Mesothelial cell of epicardium (in vitro differentiated cells): ENCODE results near the gene DYNC2I2. TPM values are rescaled to one million over a fixed set of nuclear protein-coding genes. Genes with fewer than 3 reads are reported as not detected.

ENCODE experiments used
- DNase-seq, 2 experiments: peaks; one replicate each; pipeline ENCODE4 v3.0.0; 2021; ENCODE audit warnings: low spot score in 2 of 2; ENCODE audit not compliant: unreplicated experiment in 2 of 2
- H3K27ac Mint-ChIP-seq: 2 replicates; pipeline ENCODE4 v1.8.0; 2021; ENCODE audit warnings: mixed read lengths
- H3K27me3 Mint-ChIP-seq: 2 replicates; pipeline ENCODE4 v1.8.0; 2021; ENCODE audit warnings: low read depth, mixed read lengths
- H3K36me3 Mint-ChIP-seq: 2 replicates; pipeline ENCODE4 v1.8.0; 2021; ENCODE audit warnings: mixed read lengths
- H3K4me1 Mint-ChIP-seq: 2 replicates; pipeline ENCODE4 v1.8.0; 2021; ENCODE audit warnings: mixed read lengths
- H3K4me3 Mint-ChIP-seq: 2 replicates; pipeline ENCODE4 v1.8.0; 2021; ENCODE audit warnings: mild to moderate bottlenecking, moderate library complexity, mixed read lengths
- H3K9me3 Mint-ChIP-seq: 2 replicates; pipeline ENCODE4 v1.8.0; 2021; ENCODE audit warnings: mixed read lengths
- total RNA-seq: library from RNA; stranded (reverse); gene quantifications from 3 replicates; pipeline ENCODE4 v1.2.1, GENCODE V29; 2021
- TF ChIP-seq, protein P1 (sequence below): fragments of 200-600 bp; sonication (generic); IDR thresholded peaks from one replicate; pipeline ENCODE4 v1.5.0; 2021; ENCODE audit warnings: antibody characterized with exemption; ENCODE audit not compliant: unreplicated experiment

The DYNC2I2 gene
- total RNA-seq, 1 donor from 2014 or later, result 37.2 TPM

DNA sequence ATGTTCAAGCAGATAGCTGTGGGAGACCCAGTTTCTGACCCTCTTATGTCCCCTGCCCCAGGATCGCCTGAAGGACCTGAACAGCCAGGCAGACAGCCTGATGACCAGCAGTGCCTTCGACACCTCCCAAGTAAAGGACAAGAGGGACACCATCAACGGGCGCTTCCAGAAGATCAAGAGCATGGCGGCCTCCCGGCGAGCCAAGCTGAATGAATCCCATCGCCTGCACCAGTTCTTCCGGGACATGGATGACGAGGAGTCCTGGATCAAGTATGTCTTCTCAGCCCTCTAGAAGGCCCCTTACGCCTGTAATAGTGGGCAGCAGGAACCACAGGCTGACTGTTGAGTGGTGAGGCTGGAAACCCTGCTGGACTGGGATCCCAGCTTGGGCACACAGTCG is 41.1 kb downstream of the DYNC2I2 start:
- no peak for DNase-seq
- TF ChIP-seq, protein P1, sequence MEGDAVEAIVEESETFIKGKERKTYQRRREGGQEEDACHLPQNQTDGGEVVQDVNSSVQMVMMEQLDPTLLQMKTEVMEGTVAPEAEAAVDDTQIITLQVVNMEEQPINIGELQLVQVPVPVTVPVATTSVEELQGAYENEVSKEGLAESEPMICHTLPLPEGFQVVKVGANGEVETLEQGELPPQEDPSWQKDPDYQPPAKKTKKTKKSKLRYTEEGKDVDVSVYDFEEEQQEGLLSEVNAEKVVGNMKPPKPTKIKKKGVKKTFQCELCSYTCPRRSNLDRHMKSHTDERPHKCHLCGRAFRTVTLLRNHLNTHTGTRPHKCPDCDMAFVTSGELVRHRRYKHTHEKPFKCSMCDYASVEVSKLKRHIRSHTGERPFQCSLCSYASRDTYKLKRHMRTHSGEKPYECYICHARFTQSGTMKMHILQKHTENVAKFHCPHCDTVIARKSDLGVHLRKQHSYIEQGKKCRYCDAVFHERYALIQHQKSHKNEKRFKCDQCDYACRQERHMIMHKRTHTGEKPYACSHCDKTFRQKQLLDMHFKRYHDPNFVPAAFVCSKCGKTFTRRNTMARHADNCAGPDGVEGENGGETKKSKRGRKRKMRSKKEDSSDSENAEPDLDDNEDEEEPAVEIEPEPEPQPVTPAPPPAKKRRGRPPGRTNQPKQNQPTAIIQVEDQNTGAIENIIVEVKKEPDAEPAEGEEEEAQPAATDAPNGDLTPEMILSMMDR, result no peak
- H3K36me3 Mint-ChIP-seq, result peaks cover 48% of the 10 kb centered on the region
- H3K27ac Mint-ChIP-seq, result no peak overlapping the region
- H3K9me3 Mint-ChIP-seq, result no peaks in the 10 kb centered on the region
- no peak overlapping the region for H3K4me3 Mint-ChIP-seq
- H3K4me1 Mint-ChIP-seq, result no peaks in the 10 kb centered on the region
- H3K27me3 Mint-ChIP-seq, result no peaks in the 10 kb centered on the region

DNA sequence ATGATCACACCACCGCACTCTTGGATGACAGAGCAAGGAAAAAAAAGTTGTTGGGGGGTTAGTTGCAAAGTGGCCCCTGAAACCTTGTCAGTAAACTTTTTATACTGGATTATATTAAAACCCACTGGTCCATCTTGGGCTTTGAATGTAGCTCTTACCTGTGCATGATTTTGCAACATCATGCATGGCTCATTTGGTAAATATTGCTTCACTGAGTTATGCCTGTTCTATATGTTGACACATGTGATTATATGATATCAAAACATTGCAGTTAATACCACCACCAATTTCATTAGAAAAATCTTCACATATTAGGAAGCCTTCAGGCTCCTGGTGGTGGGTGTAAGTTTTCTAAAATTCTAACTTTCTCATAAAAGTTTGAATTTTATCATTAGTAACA is 41.9 kb downstream of the DYNC2I2 start:
- Mint-ChIP-seq H3K36me3 (peaks cover 50% of the 10 kb centered on the region), H3K9me3 (no peaks in the 10 kb centered on the region), H3K4me1 (no peaks in the 10 kb centered on the region), H3K27ac (no peak overlapping the region), H3K4me3 (no peak overlapping the region), H3K27me3 (no peaks in the 10 kb centered on the region)
- no peak for DNase-seq
- TF ChIP-seq, protein P1, result no peak

DNA sequence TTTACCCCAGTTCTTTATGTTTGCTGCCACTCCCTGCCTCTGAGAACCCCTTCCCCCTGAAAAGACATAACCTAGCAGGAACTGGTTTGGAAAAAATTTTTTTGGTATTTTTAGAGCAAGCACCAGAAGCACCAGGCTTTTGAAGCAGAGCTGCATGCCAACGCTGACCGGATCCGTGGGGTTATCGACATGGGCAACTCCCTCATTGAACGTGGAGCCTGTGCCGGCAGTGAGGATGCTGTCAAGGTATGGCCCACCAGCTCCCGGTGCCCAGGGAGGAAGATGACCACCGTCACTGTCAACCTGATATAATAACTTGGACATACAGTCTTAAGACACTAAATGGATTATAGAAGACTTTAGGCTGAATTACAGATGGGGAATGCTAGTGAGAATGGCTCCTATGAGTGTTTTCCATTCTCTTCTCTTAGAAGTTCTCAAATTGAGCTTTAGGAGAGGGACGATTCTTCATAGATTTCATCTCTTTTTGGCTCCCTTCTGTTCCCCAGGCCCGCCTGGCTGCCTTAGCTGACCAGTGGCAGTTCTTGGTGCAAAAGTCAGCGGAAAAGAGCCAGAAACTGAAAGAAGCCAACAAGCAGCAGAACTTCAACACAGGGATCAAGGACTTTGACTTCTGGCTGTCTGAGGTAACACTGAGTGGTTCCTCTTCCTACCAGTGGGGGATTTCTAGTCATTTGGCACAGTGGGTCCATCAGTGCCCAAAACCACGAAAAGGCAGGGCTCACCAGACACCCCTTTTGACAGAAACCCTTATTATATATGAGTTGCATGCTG is 44.9 kb downstream of the DYNC2I2 start:
- H3K9me3 Mint-ChIP-seq, result no peaks in the 10 kb centered on the region
- no peaks in the 10 kb centered on the region for H3K4me1 Mint-ChIP-seq
- H3K4me3 Mint-ChIP-seq, result no peak overlapping the region
- TF ChIP-seq, protein P1, result no peak
- H3K36me3 Mint-ChIP-seq, result peaks cover 47% of the 10 kb centered on the region
- DNase-seq, result no peak
- no peaks in the 10 kb centered on the region for H3K27me3 Mint-ChIP-seq
- no peak overlapping the region for H3K27ac Mint-ChIP-seq

DNA sequence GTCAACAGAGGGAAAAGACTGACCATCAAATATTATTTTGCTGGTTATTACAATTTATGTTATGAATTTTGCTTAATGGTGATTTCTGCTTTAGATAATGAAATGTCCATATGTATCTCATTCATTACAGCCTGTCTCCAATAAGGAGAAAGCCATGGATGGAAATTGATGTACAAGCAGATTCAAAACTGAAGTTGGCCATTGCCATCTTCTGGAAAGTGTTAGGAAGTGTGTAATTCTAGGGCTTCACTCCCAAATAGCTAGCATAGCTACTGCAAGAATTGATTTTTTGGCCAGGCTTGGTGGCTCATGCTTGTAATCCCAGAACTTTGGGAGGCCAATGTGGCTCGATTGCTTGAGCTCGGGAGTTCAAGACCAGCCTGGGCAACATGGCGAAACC is 45.8 kb downstream of the DYNC2I2 start:
- Mint-ChIP-seq H3K4me3 (no peak overlapping the region), H3K36me3 (peaks cover 46% of the 10 kb centered on the region), H3K4me1 (no peaks in the 10 kb centered on the region), H3K9me3 (no peaks in the 10 kb centered on the region), H3K27me3 (no peaks in the 10 kb centered on the region), H3K27ac (no peak overlapping the region)
- TF ChIP-seq, protein P1, result no peak
- no peak for DNase-seq

DNA sequence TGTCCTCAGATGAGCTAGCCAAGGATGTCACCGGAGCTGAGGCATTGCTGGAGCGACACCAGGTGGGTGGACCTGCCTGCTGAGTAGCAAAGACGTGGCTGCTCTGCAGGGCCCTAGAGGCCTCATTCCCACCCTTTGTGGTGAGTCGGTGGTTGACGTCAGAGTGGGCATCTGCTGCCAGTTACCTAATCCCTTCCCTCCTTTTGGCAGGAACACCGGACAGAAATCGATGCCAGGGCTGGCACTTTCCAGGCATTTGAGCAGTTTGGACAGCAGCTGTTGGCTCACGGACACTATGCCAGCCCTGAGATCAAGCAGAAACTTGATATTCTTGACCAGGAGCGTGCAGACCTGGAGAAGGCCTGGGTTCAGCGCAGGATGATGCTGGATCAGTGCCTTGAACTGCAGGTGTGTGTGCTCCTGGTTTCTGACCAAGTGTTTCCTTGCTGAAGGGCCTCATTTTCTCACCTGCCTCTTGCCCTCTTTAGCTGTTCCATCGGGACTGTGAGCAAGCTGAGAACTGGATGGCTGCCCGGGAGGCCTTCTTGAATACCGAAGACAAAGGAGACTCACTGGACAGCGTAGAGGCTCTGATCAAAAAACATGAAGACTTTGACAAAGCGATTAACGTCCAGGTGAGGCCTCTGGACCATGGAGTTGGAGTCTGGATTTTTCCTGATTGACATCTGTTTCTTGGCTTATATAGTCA is 48.9 kb downstream of the DYNC2I2 start:
- TF ChIP-seq, protein P1, result no peak
- no peaks in the 10 kb centered on the region for H3K9me3 Mint-ChIP-seq
- no peaks in the 10 kb centered on the region for H3K27me3 Mint-ChIP-seq
- peaks cover 52% of the 10 kb centered on the region for H3K36me3 Mint-ChIP-seq
- H3K27ac Mint-ChIP-seq, result no peak overlapping the region
- H3K4me1 Mint-ChIP-seq, result no peaks in the 10 kb centered on the region
- no peak for DNase-seq
- H3K4me3 Mint-ChIP-seq, result no peak overlapping the region
